ENCODE data around the gene COA1.
"Not testable (repeated sequence)": the region's sequence is repeated elsewhere in the genome, so short reads cannot be mapped to it uniquely, and the experiment has no call there.

The COA1 gene

DNA sequence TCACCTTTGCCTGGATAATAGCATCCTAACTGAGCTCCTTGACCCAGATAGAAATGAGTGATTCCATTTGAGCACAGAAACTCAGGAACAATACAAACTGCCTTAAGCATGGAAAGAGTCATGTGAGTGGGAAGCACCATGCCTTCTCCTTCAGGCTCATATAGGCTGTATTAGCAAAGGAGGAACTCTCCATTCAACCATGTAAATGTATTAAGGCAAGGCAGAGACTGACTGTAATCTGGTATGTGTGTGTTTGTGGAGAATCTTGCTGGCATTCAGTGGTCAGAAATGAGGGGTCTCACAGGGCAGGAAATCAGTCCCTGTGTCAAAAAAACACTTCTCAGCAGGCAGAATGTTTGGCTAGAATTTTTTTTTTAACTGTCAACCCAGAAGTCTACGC, 40.2 kb downstream of the COA1 start:
- DNase-seq (ENCODE audit: low spot score) = no peak

DNA sequence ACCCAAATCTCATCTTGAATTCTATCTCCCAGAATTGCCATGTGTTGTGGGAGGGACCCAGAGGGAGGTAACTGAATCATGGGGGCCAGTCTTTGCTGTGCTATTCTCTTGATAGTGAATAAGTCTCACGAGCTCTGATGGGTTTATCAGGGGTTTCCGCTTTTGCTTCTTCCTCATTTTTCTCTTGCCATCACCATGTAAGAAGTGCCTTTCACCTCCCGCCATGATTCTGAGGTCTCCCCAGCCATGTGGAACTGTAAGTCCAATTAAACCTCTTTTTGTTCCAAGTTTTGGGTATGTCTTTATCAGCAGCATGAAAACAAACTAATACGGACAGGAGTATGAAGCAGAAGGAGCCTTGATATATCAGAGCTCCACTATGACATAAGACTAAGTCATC, 41.5 kb downstream of the COA1 start:
- DNase-seq (ENCODE audit: low spot score) = not testable (repeated sequence)

DNA sequence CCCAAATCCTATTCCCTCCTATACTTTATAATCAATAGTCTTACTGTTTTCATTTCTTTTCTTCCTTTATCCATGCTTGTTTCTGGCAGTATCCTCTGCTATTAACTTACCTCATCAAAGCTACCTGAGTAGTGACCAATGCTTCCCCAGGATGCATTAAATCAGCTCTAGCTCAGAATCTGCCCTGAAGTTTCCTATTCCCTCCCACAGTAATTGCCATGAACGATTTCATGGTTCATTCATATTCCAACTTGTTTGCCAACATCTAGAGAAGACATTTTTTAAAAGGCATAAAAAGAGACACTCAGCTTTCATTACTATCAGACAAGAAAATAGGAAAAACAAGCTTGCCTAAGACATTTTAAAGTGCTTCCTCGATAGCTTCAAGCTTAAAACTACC, 42.3 kb downstream of the COA1 start:
- DNase-seq (ENCODE audit: low spot score) = no peak

- no peak for DNase-seq (ENCODE audit: low spot score)
These were observed 48.6 kb downstream of the COA1 start for GRCh38 chr7:43680736-43681135.

DNA sequence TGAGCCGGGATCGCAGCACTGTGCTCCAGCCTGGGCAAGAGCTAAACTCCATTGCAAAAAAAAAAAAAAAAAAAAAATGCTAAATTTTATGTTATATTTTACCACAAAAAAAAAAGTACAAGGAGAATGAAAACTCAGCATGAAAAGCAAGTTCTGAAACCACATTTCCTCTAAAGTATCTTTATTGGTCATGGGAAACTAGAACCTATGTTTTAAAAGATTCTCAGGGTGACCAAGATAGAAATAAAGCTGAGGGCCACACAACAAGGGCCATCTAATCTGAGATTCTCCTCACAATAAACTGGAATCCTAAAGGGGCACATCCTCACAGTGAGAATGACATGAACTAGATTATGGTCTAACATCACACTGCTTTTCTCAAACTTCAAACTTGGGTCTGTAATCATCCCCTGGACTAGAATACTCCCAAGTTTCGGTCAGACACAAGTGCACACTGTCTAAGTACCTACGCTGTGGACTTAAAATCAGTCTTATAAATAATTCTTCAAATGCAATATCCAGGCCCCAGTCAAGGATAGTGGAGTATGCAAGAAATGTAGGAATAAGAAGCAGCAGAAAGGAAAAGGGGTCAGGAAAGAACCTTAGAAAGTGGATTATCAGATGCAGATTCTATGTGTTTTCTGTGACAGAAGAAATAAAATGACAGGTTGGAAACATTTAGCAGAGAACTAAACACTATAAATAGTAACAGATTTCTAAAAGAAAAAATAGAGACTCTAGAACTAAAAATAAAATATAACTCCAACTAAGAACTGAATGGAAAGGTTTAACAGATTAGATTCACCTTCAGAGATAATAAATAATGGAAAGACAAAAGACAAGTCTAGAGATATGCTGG, 49.9 kb downstream of the COA1 start:
- DNase-seq (ENCODE audit: low spot score) = no peak

DNA sequence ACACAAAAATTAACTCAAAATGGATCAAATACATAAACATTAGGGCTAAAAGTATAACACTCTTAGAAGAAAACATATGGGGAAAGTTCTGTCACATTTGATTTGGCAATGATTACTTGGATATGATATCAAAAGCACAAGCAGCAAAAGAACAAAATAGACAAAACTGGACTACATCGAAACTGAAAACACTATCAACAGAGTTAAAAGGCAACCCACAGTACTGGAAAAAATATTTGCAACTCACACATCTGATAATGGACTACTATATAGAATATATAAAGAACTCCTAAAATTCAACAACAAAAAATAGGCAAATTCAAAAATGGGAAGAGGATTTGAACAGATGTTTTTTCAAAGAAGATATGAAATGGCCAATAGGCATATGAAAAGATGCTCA, 51.0 kb downstream of the COA1 start:
- no peak for DNase-seq (ENCODE audit: low spot score)

GRCh38 chr7:43677864-43678263, 51.5 kb downstream of the COA1 start:
- no peak for DNase-seq (ENCODE audit: low spot score)

GRCh38 chr7:43674559-43675436, 54.5 kb downstream of the COA1 start:
- peak; percentile 87 for DNase-seq (ENCODE audit: low spot score)

DNA sequence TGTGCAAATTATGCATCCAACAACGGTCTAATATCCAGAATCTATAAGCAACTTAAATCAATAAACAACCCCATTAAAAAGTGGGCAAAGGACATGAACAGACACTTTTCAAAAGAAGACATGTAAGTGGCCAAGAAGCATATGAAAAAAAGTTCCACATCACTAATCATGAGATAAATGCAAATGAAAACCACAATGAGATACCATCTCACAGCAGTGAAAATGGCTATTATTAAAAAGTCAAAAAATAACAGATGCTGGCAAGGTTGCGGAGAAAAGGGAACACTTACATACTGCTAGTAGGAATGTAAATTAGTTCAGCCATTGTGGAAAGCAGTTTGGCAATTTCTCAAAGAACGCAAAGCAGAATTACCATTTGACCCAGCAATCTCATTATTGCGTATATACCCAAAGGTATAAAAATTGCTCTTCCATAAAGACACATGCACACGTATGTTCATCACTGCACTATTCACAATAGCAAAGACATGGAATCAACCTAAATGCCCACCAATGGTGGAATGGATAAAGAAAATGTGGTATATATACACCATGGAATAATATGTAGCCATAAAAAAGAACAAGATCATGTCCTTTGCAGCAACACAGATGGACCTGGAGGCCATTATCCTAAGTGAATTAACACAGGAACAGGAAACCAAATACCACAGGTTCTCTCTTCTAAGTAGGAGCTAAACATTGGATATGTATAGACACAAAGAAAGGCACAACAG, 55.9 kb downstream of the COA1 start:
- DNase-seq (ENCODE audit: low spot score) = not testable (repeated sequence)

- no peak for DNase-seq (ENCODE audit: low spot score)
These were observed 57.8 kb downstream of the COA1 start for GRCh38 chr7:43671521-43671920.

DNA sequence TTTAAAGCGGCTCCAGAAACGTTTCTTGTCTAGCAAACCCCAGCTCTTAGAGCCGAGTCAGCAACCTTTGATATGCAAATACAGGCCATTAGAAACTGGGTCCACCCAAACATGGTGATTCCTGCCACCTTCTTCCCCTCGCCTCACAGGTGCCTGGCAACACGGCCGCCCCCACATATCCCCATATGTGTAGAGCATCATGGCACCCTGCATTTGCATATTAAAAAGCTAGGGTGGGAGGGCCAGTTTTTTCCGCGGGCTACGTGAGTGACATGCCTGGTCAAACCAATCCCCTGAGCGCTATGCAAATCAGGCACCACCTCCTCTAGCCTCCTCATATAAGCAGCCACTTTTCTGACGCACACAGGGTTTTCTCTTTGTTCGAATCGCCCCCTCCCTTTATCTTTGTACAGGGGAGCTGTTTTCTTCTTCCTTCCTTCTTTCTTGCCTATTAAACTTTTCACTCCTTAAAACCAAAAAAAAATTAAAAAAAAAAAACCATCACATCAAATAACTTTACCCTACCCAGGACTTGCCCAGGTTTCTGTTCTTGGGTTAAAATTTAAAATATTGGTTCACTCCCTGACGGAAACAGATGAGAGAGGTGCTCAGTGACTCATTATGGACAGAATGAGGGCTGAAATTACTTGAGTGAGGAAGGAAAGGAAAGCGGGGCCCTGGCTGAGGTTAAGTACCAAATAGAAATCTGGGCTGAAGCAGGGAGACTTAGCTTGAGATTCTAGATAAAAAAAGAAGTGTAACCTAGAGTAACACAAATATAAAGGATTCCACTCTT, 59.8 kb downstream of the COA1 start:
- no peak for DNase-seq (ENCODE audit: low spot score)

DNA sequence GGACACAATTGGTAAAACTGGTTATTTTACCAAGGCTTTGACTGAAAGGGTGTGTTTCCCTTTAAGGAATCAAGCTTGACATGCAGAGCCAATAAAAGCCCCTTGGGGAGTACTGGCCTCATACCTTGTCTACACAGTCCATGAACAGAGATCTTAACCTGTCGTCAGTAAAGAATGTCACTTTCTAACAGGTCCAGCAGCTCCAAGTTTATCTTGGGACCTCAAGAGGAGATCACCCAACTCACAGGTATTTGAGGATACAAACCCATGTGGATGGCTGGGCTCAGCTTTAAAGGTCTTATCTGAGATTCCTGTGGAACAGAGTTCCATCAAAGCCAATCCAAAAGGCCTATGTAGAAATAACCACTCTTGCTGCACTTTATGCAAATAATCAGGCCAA, 61.3 kb downstream of the COA1 start:
- no peak for DNase-seq (ENCODE audit: low spot score)

GRCh38 chr7:43666938-43667337, 62.4 kb downstream of the COA1 start:
- DNase-seq (ENCODE audit: low spot score) = no peak

- no peak for DNase-seq (ENCODE audit: low spot score)
These were observed 64.6 kb downstream of the COA1 start for GRCh38 chr7:43664681-43665080.

DNA sequence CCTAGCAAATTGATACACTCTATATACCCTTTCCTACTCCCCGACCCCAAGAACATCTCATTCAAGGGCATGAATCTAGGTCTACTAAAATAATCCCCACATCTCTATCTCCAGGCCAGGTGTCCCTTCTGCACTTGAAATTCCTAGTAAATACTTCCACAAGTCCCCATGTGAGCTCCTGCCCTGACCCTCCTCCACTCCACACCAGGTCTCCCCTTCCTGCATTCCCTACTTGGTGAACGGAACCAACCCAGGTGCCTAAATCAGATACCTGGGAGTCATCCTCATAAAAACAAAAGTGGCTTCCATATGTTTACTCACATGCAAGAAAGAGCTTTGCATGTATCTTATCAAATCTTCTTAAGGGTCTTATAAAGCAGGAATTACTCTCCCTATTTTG, 69.2 kb downstream of the COA1 start:
- no peak for DNase-seq (ENCODE audit: low spot score)

- DNase-seq (ENCODE audit: low spot score) = no peak
These were observed 69.8 kb downstream of the COA1 start for GRCh38 chr7:43659549-43659896.

- DNase-seq (ENCODE audit: low spot score) = peak; percentile 70
These were observed 70.4 kb downstream of the COA1 start for GRCh38 chr7:43658718-43659548.

DNA sequence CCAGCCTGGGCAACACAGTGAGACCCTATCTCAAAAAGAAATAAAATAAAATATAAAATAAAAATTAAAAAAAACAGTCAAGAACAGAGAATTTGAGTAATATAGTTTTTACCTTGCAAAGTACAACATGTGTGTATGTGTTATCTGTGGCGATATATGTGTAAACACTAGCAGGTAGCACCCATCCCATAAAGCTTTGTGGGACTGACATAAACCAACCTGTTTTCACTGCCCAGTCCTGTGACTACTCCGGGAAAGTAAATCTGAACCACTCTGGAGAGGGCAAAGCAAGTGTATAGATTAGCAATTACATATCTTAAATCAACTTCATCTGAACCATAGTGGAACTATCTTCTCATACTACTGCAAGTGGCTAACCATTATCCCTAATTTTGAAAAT, 72.3 kb downstream of the COA1 start:
- no peak for DNase-seq (ENCODE audit: low spot score)

GRCh38 chr7:43655584-43655983, 73.7 kb downstream of the COA1 start:
- no peak for DNase-seq (ENCODE audit: low spot score)

- DNase-seq (ENCODE audit: low spot score) = no peak
These were observed 75.3 kb downstream of the COA1 start for GRCh38 chr7:43653891-43654504.

All from AG08395 (cell line).